ENCODE measurements around the gene FLYWCH1. TPM values are rescaled to one million over a fixed set of nuclear protein-coding genes. Genes with fewer than 3 reads are reported as not detected.
A peak's percentile ranks its signal among the peaks of the same experiment; 100 is the strongest.

The FLYWCH1 gene
- total and polyA plus RNA-seq, 9 of the 15 experiments (the other 6 are each of a cell fraction or from before 2014, with no cell fraction given) = 0.18 to 33.6 (median 11.3) TPM

GRCh38 chr16:2902337-2903130, 9.2 kb upstream of the FLYWCH1 start:
- Histone ChIP-seq H3K36me3 (ENCODE audit: control insufficient read depth, insufficient read depth, low read length) (no peaks in the 10 kb centered on the region), H3K79me2 (ENCODE audit: control insufficient read depth, insufficient read depth, low read length) (peaks cover 6% of the 10 kb centered on the region; the same call in 2 of the 3 replicates), H3K4me1 (replicated peaks in 1 of 2; ENCODE audit: control insufficient read depth in 2 of 2, insufficient read depth in 2 of 2, low read length in 2 of 2) (peaks cover 14 to 40% of the 10 kb centered on the region in 2 experiments; a peak in 4 of 5 replicates), H3K4me2 (ENCODE audit: insufficient read depth, low read length) (no peak overlapping the region), H3K9me3 (replicated peaks; ENCODE audit: control insufficient read depth, insufficient read depth, low read depth, low read length) (no peaks in the 10 kb centered on the region), H2AFZ (ENCODE audit: low read depth, low read length) (no peak overlapping the region), H3K27me3 (ENCODE audit: control insufficient read depth in 2 of 2, insufficient read depth in 2 of 2, low read length in 2 of 2) (no peaks in the 10 kb centered on the region), H3K9ac (ENCODE audit: insufficient read depth in 1 of 2, low read depth in 2 of 2, low read length in 2 of 2) (no peak overlapping the region), H4K20me1 (replicated peaks; ENCODE audit: control insufficient read depth, insufficient read depth, low read length) (no peaks in the 10 kb centered on the region), H3K27ac (ENCODE audit: extremely low read depth, low read depth, low read length) (no peak overlapping the region), H3K9me1 (ENCODE audit: control insufficient read depth, insufficient read depth, low read length) (no peaks in the 10 kb centered on the region), H3K4me3 (no peak overlapping the region)
- TF ChIP-seq BCLAF1 (IDR thresholded peaks at IDR 0.05; ENCODE audit: borderline replicate concordance in 1 of 2, control insufficient read depth in 1 of 2, low read depth in 2 of 2, low read length in 1 of 2) (no peak), ADNP (tag; IDR thresholded peaks at IDR 0.05) (no peak), ZNF830 (CRISPR knock-in tag; IDR thresholded peaks at IDR 0.05) (no peak), ATF7 (IDR thresholded peaks at IDR 0.05) (no peak), DNMT1 (IDR thresholded peaks at IDR 0.05) (no peak), NFXL1 (CRISPR knock-in tag; IDR thresholded peaks at IDR 0.05) (no peak)
- no TSS peak for BruUV-seq (replicated peaks)
- DNase-seq (ENCODE audit: extremely low read depth in 1 of 4, low spot score in 3 of 4) = peak in 1 of 4 experiments; percentile 8
- FAIRE-seq = no peak
- ATAC-seq = no peak
- POLR2A ChIA-PET = interaction anchor here (0.6 to 1.7 kb wide), 4 partner anchors 11 to 634 kb away, joined by 4 to 5 read pairs (median 4); partner anchors contain the start of gene FLYWCH2
- 82% methylated on average over 9 of the region's 9 CpGs for WGBS (ENCODE audit: insufficient coverage, low coverage, missing lambda C conversion rate)
- CTCF ChIA-PET (ENCODE audit: low intra/inter-chr PET ratio) = no interaction called here
- intact Hi-C loops (cut with micrococcal nuclease) = no loop called here
- in situ Hi-C loops (cut with MboI) = no loop called here

All from K562 (cell line).